ENCODE results near the gene POLR3B. TPM values are rescaled to one million over a fixed set of nuclear protein-coding genes. Genes with fewer than 3 reads are reported as not detected.

Gene POLR3B
- total and polyA plus RNA-seq, 2 of the 13 experiments (the other 11 are each of a cell fraction or from before 2014, with no cell fraction given): 4.8 to 13.1 TPM

GRCh38 chr12:106357549-106358395 is at the start of gene POLR3B (continued):
- TF ChIP-seq ZBTB46 (CRISPR knock-in tag; IDR thresholded peaks at IDR 0.05; ENCODE audit: borderline replicate concordance) (peak; percentile 82; the same call in 1 of the 2 replicates), ELK4 (CRISPR knock-in tag; IDR thresholded peaks at IDR 0.05; ENCODE audit: borderline replicate concordance) (no peak), KDM1A (CRISPR knock-in tag; IDR thresholded peaks at IDR 0.05) (no peak), PHF8 (CRISPR knock-in tag; IDR thresholded peaks at IDR 0.05) (peak; percentile 99), ZBTB7A (CRISPR knock-in tag; IDR thresholded peaks at IDR 0.05) (no peak), ZFP36L1 (CRISPR knock-in tag; IDR thresholded peaks at IDR 0.05) (0 out of 2 replicates have a peak, but pooled peaks have one; percentile 21), THRA (CRISPR knock-in tag; IDR thresholded peaks at IDR 0.05; ENCODE audit: borderline replicate concordance) (peak; percentile 46), NCOA1 (CRISPR knock-in tag; IDR thresholded peaks at IDR 0.05) (peak; percentile 58; the same call in 1 of the 2 replicates), SALL1 (CRISPR knock-in tag; IDR thresholded peaks at IDR 0.05) (peak; percentile 93), NR3C1 (CRISPR knock-in tag; IDR thresholded peaks at IDR 0.05) (no peak), SKIL (CRISPR knock-in tag; IDR thresholded peaks at IDR 0.05; ENCODE audit: borderline replicate concordance) (peak; percentile 47; the same call in 1 of the 2 replicates), MATR3 (CRISPR knock-in tag; IDR thresholded peaks at IDR 0.05) (no peak), HMGA1 (CRISPR knock-in tag; conservative IDR thresholded peaks at IDR 0.05) (no peak), FOXK2 (IDR thresholded peaks at IDR 0.05) (no peak), MNT (IDR thresholded peaks at IDR 0.05) (peak; percentile 38), TOE1 (CRISPR knock-in tag; IDR thresholded peaks at IDR 0.05) (peak; percentile 94), NR2F6 (IDR thresholded peaks at IDR 0.05) (peak; percentile 38; the same call in 1 of the 2 replicates), NR2F6 (CRISPR knock-in tag; IDR thresholded peaks at IDR 0.05) (peak; percentile 68; the same call in 1 of the 2 replicates), ARHGAP35 (CRISPR knock-in tag; IDR thresholded peaks at IDR 0.05; ENCODE audit: borderline replicate concordance) (peak; percentile 95; the same call in 1 of the 2 replicates), FIP1L1 (IDR thresholded peaks at IDR 0.05; ENCODE audit: borderline replicate concordance, insufficient read depth, low read depth, low read length) (peak; percentile 70; the same call in 1 of the 2 replicates), HMG20A (CRISPR knock-in tag; IDR thresholded peaks at IDR 0.05; ENCODE audit: borderline replicate concordance) (no peak; the same call in 1 of the 2 replicates), ETV5 (CRISPR knock-in tag; IDR thresholded peaks at IDR 0.05; ENCODE audit: borderline replicate concordance) (peak; percentile 70)
